Spinal cord (tissue), 10 donors: ENCODE results near the gene UPF1. TPM values are rescaled to one million over a fixed set of nuclear protein-coding genes. Genes with fewer than 3 reads are reported as not detected.
A peak's percentile ranks its signal among the peaks of the same experiment; 100 is the strongest.

Experiments used
- DNase-seq, 6 donors: peaks; one replicate each; pipeline versions ENCODE4 v3.0.0 to v3.0.0-alpha.2; 2013 to 2015; ENCODE audit warnings: low spot score in 6 of 6, low read depth in 4 of 6
- H3K27ac ChIP-seq: one replicate; pipeline ENCODE4 v1.5.1; 2013; ENCODE audit warnings: low read depth, low read length, control low read depth
- H3K27me3 ChIP-seq: one replicate; pipeline ENCODE4 v1.6.1; 2013; ENCODE audit warnings: low read length; ENCODE audit not compliant: control insufficient read depth, insufficient read depth
- H3K36me3 ChIP-seq: one replicate; pipeline ENCODE4 v1.6.1; 2013; ENCODE audit warnings: low read length; ENCODE audit not compliant: control insufficient read depth, insufficient read depth
- H3K4me1 ChIP-seq: one replicate; pipeline ENCODE4 v1.6.1; 2013; ENCODE audit warnings: low read length; ENCODE audit not compliant: control insufficient read depth, insufficient read depth
- H3K4me3 ChIP-seq: one replicate; pipeline ENCODE4 v1.5.1; 2013; ENCODE audit warnings: low read depth, low read length, control low read depth
- H3K9me3 ChIP-seq: one replicate; pipeline ENCODE4 v1.6.1; 2013; ENCODE audit warnings: low read length; ENCODE audit not compliant: control insufficient read depth, insufficient read depth
- WGBS: methylation state at CpG from one replicate; pipeline ENCODE4 v1.1.5; 2013; ENCODE audit warnings: missing lambda C conversion rate; ENCODE audit not compliant: insufficient coverage; 5-methylcytosine and 5-hydroxymethylcytosine counted together
- polyA plus RNA-seq, 2 donors: library from polyadenylated mRNA; unstranded; fragments of 120-200 nt; gene quantifications; one replicate each; pipeline ENCODE4 v1.2.1, GENCODE V29; 2013; ENCODE audit not compliant: insufficient read length in 2 of 2
- total RNA-seq, 2 donors: library from RNA; depleted of rRNA in 1 of 2; stranded (reverse); fragments of 120-200 nt in 1 of 2; fragments of >200 nt in 1 of 2; gene quantifications; one replicate each; pipeline versions ENCODE4 v1.2.3 to v1.2.4, GENCODE V29; 2013 to 2014
- donor health status: healthy.

UPF1 gene
- total and polyA plus RNA-seq, 4 donors = 45.2 to 57.5 (median 51.6) TPM

- no peak overlapping the region for H3K4me3 ChIP-seq
- WGBS = 54% methylated on average over 15 of the region's 19 CpGs
- H3K27ac ChIP-seq = peak overlapping the region; percentile 16
- peaks cover 46% of the 10 kb centered on the region for H3K4me1 ChIP-seq
- no peaks in the 10 kb centered on the region for H3K27me3 ChIP-seq
- DNase-seq = peak in 5 of 6 donors; percentile 45 to 89 (median 57)
- H3K36me3 ChIP-seq = peaks cover 50% of the 10 kb centered on the region
- H3K9me3 ChIP-seq = no peaks in the 10 kb centered on the region
These were observed 15.2 kb downstream of the UPF1 start for GRCh38 chr19:18846862-18847548.

- H3K27ac ChIP-seq = no peak overlapping the region
- no peaks in the 10 kb centered on the region for H3K9me3 ChIP-seq
- 82% methylated on average over 20 of the region's 24 CpGs for WGBS
- no peaks in the 10 kb centered on the region for H3K27me3 ChIP-seq
- peaks cover 39% of the 10 kb centered on the region for H3K4me1 ChIP-seq
- DNase-seq = peak in 1 of 6 donors; percentile 63
- peaks cover 58% of the 10 kb centered on the region for H3K36me3 ChIP-seq
- H3K4me3 ChIP-seq = no peak overlapping the region
These were observed 16.0 kb downstream of the UPF1 start for GRCh38 chr19:18847549-18848463.

- Histone ChIP-seq H3K9me3 (no peaks in the 10 kb centered on the region), H3K27ac (peak overlapping the region; percentile 29), H3K4me3 (no peak overlapping the region), H3K27me3 (no peaks in the 10 kb centered on the region), H3K36me3 (peaks cover 71% of the 10 kb centered on the region), H3K4me1 (peaks cover 32% of the 10 kb centered on the region)
- peak in 1 of 6 donors; percentile 35 for DNase-seq
- WGBS = 84% methylated on average over 22 of the region's 23 CpGs
These were observed 17.3 kb downstream of the UPF1 start for GRCh38 chr19:18848878-18849661.

GRCh38 chr19:18849838-18850400 is 18.2 kb downstream of the UPF1 start:
- peaks cover 32% of the 10 kb centered on the region for H3K4me1 ChIP-seq
- H3K4me3 ChIP-seq = no peak overlapping the region
- H3K9me3 ChIP-seq = no peaks in the 10 kb centered on the region
- DNase-seq = no peak
- H3K27ac ChIP-seq = peak overlapping the region; percentile 29
- no peaks in the 10 kb centered on the region for H3K27me3 ChIP-seq
- H3K36me3 ChIP-seq = peaks cover 77% of the 10 kb centered on the region
- WGBS = 78% methylated on average over 16 of the region's 16 CpGs

GRCh38 chr19:18850471-18851375 is 19.0 kb downstream of the UPF1 start:
- H3K27me3 ChIP-seq = no peaks in the 10 kb centered on the region
- no peak overlapping the region for H3K27ac ChIP-seq
- peaks cover 82% of the 10 kb centered on the region for H3K36me3 ChIP-seq
- H3K9me3 ChIP-seq = no peaks in the 10 kb centered on the region
- WGBS = 82% methylated on average over 23 of the region's 27 CpGs
- peaks cover 32% of the 10 kb centered on the region for H3K4me1 ChIP-seq
- DNase-seq = no peak
- no peak overlapping the region for H3K4me3 ChIP-seq

- no peak for DNase-seq
- Histone ChIP-seq H3K9me3 (no peaks in the 10 kb centered on the region), H3K27me3 (no peaks in the 10 kb centered on the region), H3K4me3 (no peak overlapping the region), H3K36me3 (peaks cover 87% of the 10 kb centered on the region), H3K27ac (no peak overlapping the region), H3K4me1 (peaks cover 31% of the 10 kb centered on the region)
- WGBS = 96% methylated on average over 31 of the region's 31 CpGs
These were observed 20.0 kb downstream of the UPF1 start for GRCh38 chr19:18851673-18852325.

- H3K36me3 ChIP-seq = peaks cover 95% of the 10 kb centered on the region
- H3K27me3 ChIP-seq = no peaks in the 10 kb centered on the region
- no peak overlapping the region for H3K27ac ChIP-seq
- DNase-seq = no peak
- H3K4me3 ChIP-seq = no peak overlapping the region
- H3K9me3 ChIP-seq = no peaks in the 10 kb centered on the region
- H3K4me1 ChIP-seq = peaks cover 26% of the 10 kb centered on the region
- 76% methylated on average over 12 of the region's 12 CpGs for WGBS
These were observed 20.9 kb downstream of the UPF1 start for GRCh38 chr19:18852648-18853047.

- no peaks in the 10 kb centered on the region for H3K9me3 ChIP-seq
- WGBS = 87% methylated on average over 15 of the region's 17 CpGs
- H3K36me3 ChIP-seq = peaks cover 100% of the 10 kb centered on the region
These were observed 22.1 kb downstream of the UPF1 start for GRCh38 chr19:18853755-18854427.

More at GRCh38 chr19:18853755-18854427, 22.1 kb downstream of the UPF1 start:
- DNase-seq = no peak
- no peak overlapping the region for H3K27ac ChIP-seq
- H3K4me3 ChIP-seq = no peak overlapping the region
- H3K4me1 ChIP-seq = peaks cover 17% of the 10 kb centered on the region
- no peaks in the 10 kb centered on the region for H3K27me3 ChIP-seq
